Choroid plexus epithelial cell (primary cell): ENCODE data around the gene TCF12.

Experiments
- DNase-seq: peaks from one replicate; pipeline ENCODE4 v3.0.0-alpha.2; 2010; ENCODE audit warnings: low read depth
- H3K4me3 ChIP-seq: 2 replicates; pipeline ENCODE4 v1.5.1; 2011; ENCODE audit warnings: low read depth, mild to moderate bottlenecking, control low read depth, low read length, moderate library complexity
- CTCF ChIP-seq: conservative IDR thresholded peaks from 2 replicates; pipeline ENCODE4 v1.5.1; 2011; ENCODE audit warnings: low read depth, mild to moderate bottlenecking, control low read depth, inconsistent platforms, low read length, moderate library complexity

Gene TCF12

GRCh38 chr15:57321973-57322601, 403.6 kb downstream of the TCF12 start:
- no peak for TF ChIP-seq CTCF
- H3K4me3 ChIP-seq = no peak overlapping the region
- DNase-seq = no peak

- no peak for DNase-seq
- H3K4me3 ChIP-seq = no peak overlapping the region
- no peak for TF ChIP-seq CTCF
Measured at GRCh38 chr15:57322602-57323250, 404.3 kb downstream of the TCF12 start.

GRCh38 chr15:57323299-57323805, 404.9 kb downstream of the TCF12 start:
- no peak for TF ChIP-seq CTCF
- DNase-seq = no peak
- H3K4me3 ChIP-seq = no peak overlapping the region

GRCh38 chr15:57323806-57324589, 405.6 kb downstream of the TCF12 start:
- TF ChIP-seq CTCF = no peak
- H3K4me3 ChIP-seq = no peak overlapping the region
- peak; percentile 94 for DNase-seq

GRCh38 chr15:57324590-57324890, 406.1 kb downstream of the TCF12 start:
- H3K4me3 ChIP-seq = no peak overlapping the region
- TF ChIP-seq CTCF = no peak
- DNase-seq = no peak

- H3K4me3 ChIP-seq = no peak overlapping the region
- TF ChIP-seq CTCF = no peak
- no peak for DNase-seq
Measured at GRCh38 chr15:57324944-57325679, 406.7 kb downstream of the TCF12 start.
